B cell (primary cell): Measurements from ENCODE around the gene TMEM271.

ENCODE experiments used
- EZH2 ChIP-seq: IDR thresholded peaks from 2 replicates; pipeline ENCODE4 v1.6.1; 2012; ENCODE audit warnings: borderline replicate concordance, low read depth, mild to moderate bottlenecking, moderate library complexity, low read length; ENCODE audit not compliant: insufficient read depth, poor library complexity, severe bottlenecking
- TF ChIP-seq, protein P1 (sequence below): fragments of 200-600 bp; IDR thresholded peaks from one replicate; pipeline ENCODE4 v1.8.0; 2022; ENCODE audit warnings: antibody characterized with exemption, mild to moderate bottlenecking

DNA sequence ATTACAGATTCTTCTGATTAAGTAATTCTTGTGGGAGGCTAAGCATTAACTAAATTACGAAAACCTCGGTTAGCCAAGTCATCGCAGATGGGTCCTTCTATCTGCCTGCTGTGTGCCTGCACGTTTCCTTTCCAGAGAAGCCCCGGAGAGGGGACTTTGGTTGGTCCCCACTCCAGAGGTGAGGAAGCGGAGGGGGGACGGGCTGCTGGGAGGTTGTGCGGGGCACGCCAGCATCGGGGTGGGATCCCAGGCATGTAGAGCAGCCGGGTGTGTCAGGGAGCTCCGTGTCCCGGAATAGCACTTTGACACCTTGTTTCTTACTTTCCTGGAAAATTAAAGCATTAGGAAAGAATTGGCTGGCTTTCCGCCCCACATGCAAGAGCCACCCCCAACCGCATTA is 50.4 kb downstream of the TMEM271 start:
- TF ChIP-seq, protein P1, sequence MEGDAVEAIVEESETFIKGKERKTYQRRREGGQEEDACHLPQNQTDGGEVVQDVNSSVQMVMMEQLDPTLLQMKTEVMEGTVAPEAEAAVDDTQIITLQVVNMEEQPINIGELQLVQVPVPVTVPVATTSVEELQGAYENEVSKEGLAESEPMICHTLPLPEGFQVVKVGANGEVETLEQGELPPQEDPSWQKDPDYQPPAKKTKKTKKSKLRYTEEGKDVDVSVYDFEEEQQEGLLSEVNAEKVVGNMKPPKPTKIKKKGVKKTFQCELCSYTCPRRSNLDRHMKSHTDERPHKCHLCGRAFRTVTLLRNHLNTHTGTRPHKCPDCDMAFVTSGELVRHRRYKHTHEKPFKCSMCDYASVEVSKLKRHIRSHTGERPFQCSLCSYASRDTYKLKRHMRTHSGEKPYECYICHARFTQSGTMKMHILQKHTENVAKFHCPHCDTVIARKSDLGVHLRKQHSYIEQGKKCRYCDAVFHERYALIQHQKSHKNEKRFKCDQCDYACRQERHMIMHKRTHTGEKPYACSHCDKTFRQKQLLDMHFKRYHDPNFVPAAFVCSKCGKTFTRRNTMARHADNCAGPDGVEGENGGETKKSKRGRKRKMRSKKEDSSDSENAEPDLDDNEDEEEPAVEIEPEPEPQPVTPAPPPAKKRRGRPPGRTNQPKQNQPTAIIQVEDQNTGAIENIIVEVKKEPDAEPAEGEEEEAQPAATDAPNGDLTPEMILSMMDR: no peak
- TF ChIP-seq EZH2: no peak
